H9 (cell line): ENCODE data around the gene OR10P1. TPM values are rescaled to one million over a fixed set of nuclear protein-coding genes. Genes with fewer than 3 reads are reported as not detected.

ENCODE experiments used
- DNase-seq: peaks from one replicate; pipeline ENCODE4 v3.0.0-alpha.2; 2017
- H2AFZ ChIP-seq: one replicate; pipeline ENCODE4 v1.6.1; 2013; ENCODE audit warnings: mild to moderate bottlenecking, low read length, control low read depth, moderate library complexity
- H2AK5ac ChIP-seq: 2 replicates; pipeline ENCODE4 v1.6.1; 2013; ENCODE audit warnings: low read length, control low read depth, mixed read lengths; ENCODE audit not compliant: insufficient read length
- H2BK120ac ChIP-seq: one replicate; pipeline ENCODE4 v1.6.1; 2013; ENCODE audit warnings: low read depth, mild to moderate bottlenecking, low read length, control low read depth, inconsistent platforms; ENCODE audit not compliant: poor library complexity, severe bottlenecking
- H2BK12ac ChIP-seq: 2 replicates; pipeline ENCODE4 v1.6.1; 2013; ENCODE audit warnings: low read length, control low read depth, mixed read lengths, low read depth; ENCODE audit not compliant: insufficient read length
- H2BK15ac ChIP-seq: 2 replicates; pipeline ENCODE4 v1.6.1; 2013; ENCODE audit warnings: low read depth, low read length, control low read depth
- H2BK20ac ChIP-seq: one replicate; pipeline ENCODE4 v1.6.1; 2013; ENCODE audit warnings: low read depth, mild to moderate bottlenecking, low read length, control low read depth, inconsistent platforms; ENCODE audit not compliant: poor library complexity, severe bottlenecking
- H2BK5ac ChIP-seq: 2 replicates; pipeline ENCODE4 v1.6.1; 2013; ENCODE audit warnings: low read length, control low read depth, mixed read lengths; ENCODE audit not compliant: insufficient read length
- H3K14ac ChIP-seq: 2 replicates; pipeline ENCODE4 v1.6.1; 2013; ENCODE audit warnings: low read length, control low read depth; ENCODE audit not compliant: insufficient read depth
- H3K18ac ChIP-seq: 2 replicates; pipeline ENCODE4 v1.6.1; 2013; ENCODE audit warnings: low read depth, mild to moderate bottlenecking, mixed read lengths, low read length, control low read depth; ENCODE audit not compliant: insufficient read length
- H3K23ac ChIP-seq: 2 replicates; pipeline ENCODE4 v1.6.1; 2013; ENCODE audit warnings: low read length, control low read depth, mixed read lengths, low read depth; ENCODE audit not compliant: insufficient read length
- H3K23me2 ChIP-seq: 2 replicates; pipeline ENCODE4 v1.6.1; 2013; ENCODE audit warnings: low read depth, mild to moderate bottlenecking, mixed read lengths, low read length, control low read depth; ENCODE audit not compliant: insufficient read length, poor library complexity, severe bottlenecking
- H3K27ac ChIP-seq: 2 replicates; pipeline ENCODE4 v1.5.1; 2013; ENCODE audit warnings: low read length, control low read depth, mixed read lengths, low read depth; ENCODE audit not compliant: insufficient read length
- H3K27me3 ChIP-seq: 2 replicates; pipeline ENCODE4 v1.6.1; 2013; ENCODE audit warnings: low read length, control low read depth, inconsistent platforms; ENCODE audit not compliant: insufficient read depth
- H3K4ac ChIP-seq: 2 replicates; pipeline ENCODE4 v1.6.1; 2013; ENCODE audit warnings: low read depth, mild to moderate bottlenecking, control low read depth, inconsistent platforms, low read length, moderate library complexity
- H3K4me1 ChIP-seq: 2 replicates; pipeline ENCODE4 v1.6.1; 2013; ENCODE audit warnings: low read length, control low read depth, inconsistent platforms; ENCODE audit not compliant: insufficient read depth
- H3K4me2 ChIP-seq: 2 replicates; pipeline ENCODE4 v1.6.1; 2013; ENCODE audit warnings: low read length, control low read depth, mixed read lengths; ENCODE audit not compliant: insufficient read length, insufficient read depth
- H3K56ac ChIP-seq: 2 replicates; pipeline ENCODE4 v1.6.1; 2013; ENCODE audit warnings: low read depth, mild to moderate bottlenecking, mixed read lengths, low read length, control low read depth; ENCODE audit not compliant: insufficient read length
- H3K79me1 ChIP-seq: 2 replicates; pipeline ENCODE4 v1.6.1; 2013; ENCODE audit warnings: low read depth, mild to moderate bottlenecking, moderate library complexity, low read length, control low read depth, inconsistent platforms; ENCODE audit not compliant: insufficient read depth, poor library complexity, severe bottlenecking
- H3K79me2 ChIP-seq: 2 replicates; pipeline ENCODE4 v1.6.1; 2013; ENCODE audit warnings: low read length, control low read depth, inconsistent platforms; ENCODE audit not compliant: insufficient read depth
- H3K9ac ChIP-seq: 2 replicates; pipeline ENCODE4 v1.6.1; 2013; ENCODE audit warnings: low read length, control low read depth, mixed read lengths; ENCODE audit not compliant: insufficient read length; ENCODE audit errors: extremely low read depth
- H3K9me3 ChIP-seq: one replicate; pipeline ENCODE4 v1.6.1; 2013; ENCODE audit warnings: low read depth, low read length, inconsistent platforms; ENCODE audit not compliant: control insufficient read depth
- H3T11ph ChIP-seq: one replicate; pipeline ENCODE4 v1.6.1; 2013; ENCODE audit warnings: mild to moderate bottlenecking, low read length, control low read depth, inconsistent platforms
- H4K20me1 ChIP-seq: one replicate; pipeline ENCODE4 v1.6.1; 2013; ENCODE audit not compliant: control insufficient read depth, insufficient read length, insufficient read depth
- H4K5ac ChIP-seq: 2 replicates; pipeline ENCODE4 v1.6.1; 2013; ENCODE audit warnings: low read depth, mild to moderate bottlenecking, mixed read lengths, low read length, control low read depth; ENCODE audit not compliant: insufficient read length
- H4K8ac ChIP-seq: replicated peaks from 2 replicates; pipeline ENCODE4 v1.6.1; 2013; ENCODE audit warnings: low read length, control low read depth, mixed read lengths, low read depth; ENCODE audit not compliant: insufficient read length
- H4K91ac ChIP-seq: 2 replicates; pipeline ENCODE4 v1.6.1; 2013; ENCODE audit warnings: low read depth, mild to moderate bottlenecking, moderate library complexity, mixed read lengths, low read length, control low read depth; ENCODE audit not compliant: insufficient read length
- H3K27ac Mint-ChIP-seq, 3 experiments: 2 replicates in 2 of 3; 3 replicates in 1 of 3; pipeline ENCODE4 v1.8.0; 2020 to 2021; ENCODE audit warnings: mixed read lengths in 3 of 3, mild to moderate bottlenecking in 1 of 3, moderate library complexity in 1 of 3
- H3K27me3 Mint-ChIP-seq: 2 replicates; pipeline ENCODE4 v1.8.0; 2021; ENCODE audit warnings: low read depth, mild to moderate bottlenecking, moderate library complexity, mixed read lengths
- H3K36me3 Mint-ChIP-seq, 3 experiments: 2 replicates in 2 of 3; 3 replicates in 1 of 3; pipeline ENCODE4 v1.8.0; 2020 to 2021; ENCODE audit warnings: low read depth in 3 of 3, mixed read lengths in 3 of 3; ENCODE audit not compliant: insufficient read depth in 1 of 3
- H3K4me1 Mint-ChIP-seq, 2 experiments: 2 replicates each; pipeline ENCODE4 v1.8.0; 2020; ENCODE audit warnings: mixed read lengths in 2 of 2
- H3K4me3 Mint-ChIP-seq, 2 experiments: 2 replicates in 1 of 2; 3 replicates in 1 of 2; pipeline ENCODE4 v1.8.0; 2020 to 2021; ENCODE audit warnings: mild to moderate bottlenecking in 2 of 2, mixed read lengths in 2 of 2, moderate library complexity in 1 of 2
- H3K9me3 Mint-ChIP-seq, 2 experiments: 2 replicates in 1 of 2; 3 replicates in 1 of 2; pipeline ENCODE4 v1.8.0; 2020; ENCODE audit warnings: mild to moderate bottlenecking in 2 of 2, mixed read lengths in 2 of 2, moderate library complexity in 1 of 2
- CTCF ChIP-seq: fragments of 200-600 bp; sonication (generic); conservative IDR thresholded peaks from 3 replicates; pipeline ENCODE4 v1.8.0; 2021; ENCODE audit warnings: antibody characterized with exemption, mild to moderate bottlenecking
- WGBS: extraction: QIAGEN DNeasy Blood & Tissue Kit; methylation state at CpG from one replicate; pipeline ENCODE4 v1.1.7; 2013; ENCODE audit warnings: missing lambda C conversion rate, low lambda C conversion rate, mixed read lengths; ENCODE audit not compliant: insufficient read length; ENCODE audit errors: extremely low coverage; 5-methylcytosine and 5-hydroxymethylcytosine counted together
- total RNA-seq: library from RNA; stranded (reverse); gene quantifications from 2 replicates; pipeline ENCODE4 v1.2.1, GENCODE V29; 2021

The OR10P1 gene
- total RNA-seq, 1 experiment from 2014 or later = not detected

GRCh38 chr12:55654511-55655214, 18.0 kb downstream of the OR10P1 start:
- H3K9me3 ChIP-seq = no peaks in the 10 kb centered on the region
- H3K4me3 Mint-ChIP-seq = no peak overlapping the region
- no peak overlapping the region for H4K8ac ChIP-seq
- no peak overlapping the region for H3K27ac ChIP-seq
- H3K79me2 ChIP-seq = no peaks in the 10 kb centered on the region
- no peak overlapping the region for H3K4me2 ChIP-seq
- H2BK5ac ChIP-seq = no peak overlapping the region
- no peak for DNase-seq
- H3K23me2 ChIP-seq = no peaks in the 10 kb centered on the region
- no peak for TF ChIP-seq CTCF
- H3K27me3 Mint-ChIP-seq = peaks cover 23% of the 10 kb centered on the region
- no CpG with 5 or more reads among the region's 17 CpGs for WGBS
- no peak overlapping the region for H3T11ph ChIP-seq
- H2BK15ac ChIP-seq = no peak overlapping the region; the same call in 1 of the 2 replicates
- no peak overlapping the region for H3K23ac ChIP-seq
- no peak overlapping the region for H2BK120ac ChIP-seq
- no peak overlapping the region; the same call in 1 of the 2 replicates for H3K14ac ChIP-seq
- H3K56ac ChIP-seq = no peak overlapping the region
- H3K4ac ChIP-seq = no peak overlapping the region
- H3K9me3 Mint-ChIP-seq = peaks cover 8 to 12% of the 10 kb centered on the region in 2 experiments
- H4K91ac ChIP-seq = no peak overlapping the region
- no peak overlapping the region for H2BK12ac ChIP-seq
- no peak overlapping the region for H2BK20ac ChIP-seq
- H3K4me1 Mint-ChIP-seq = peaks cover 8 to 13% of the 10 kb centered on the region in 2 experiments
- no peak overlapping the region for H3K18ac ChIP-seq
- no peaks in the 10 kb centered on the region; the same call in 1 of the 2 replicates for H3K4me1 ChIP-seq
- no peak overlapping the region for H2AK5ac ChIP-seq
- no peaks in the 10 kb centered on the region for H3K27me3 ChIP-seq
- no peak overlapping the region for H3K9ac ChIP-seq
- no peak overlapping the region for H2AFZ ChIP-seq
- no peaks in the 10 kb centered on the region for H3K79me1 ChIP-seq
- H4K5ac ChIP-seq = no peak overlapping the region
- H3K27ac Mint-ChIP-seq = no peak overlapping the region
- peaks cover 4 to 9% (median 7%) of the 10 kb centered on the region in 3 experiments; a peak in 5 of 7 replicates for H3K36me3 Mint-ChIP-seq
- no peaks in the 10 kb centered on the region for H4K20me1 ChIP-seq
